ENCODE results near the gene PYGM. TPM values are rescaled to one million over a fixed set of nuclear protein-coding genes. Genes with fewer than 3 reads are reported as not detected.

PYGM gene
- total RNA-seq, 1 experiment from 2014 or later, result 0.45 TPM

GRCh38 chr11:64767344-64768299 is 7.8 kb upstream of the PYGM start:
- Histone ChIP-seq H3K27me3 (replicated peaks) (no peaks in the 10 kb centered on the region), H3K4me1 (replicated peaks) (peaks cover 47% of the 10 kb centered on the region), H3K36me3 (peaks cover 97% of the 10 kb centered on the region), H3K9me3 (replicated peaks) (no peaks in the 10 kb centered on the region), H3K4me3 (no peak overlapping the region), H3K27ac (peak overlapping the region; percentile 15; the same call in 1 of the 2 replicates)
- peak; percentile 72 to 95 for DNase-seq (ENCODE audit: low read depth in 1 of 2, low spot score in 2 of 2)

GRCh38 chr11:64766881-64767280 is 7.1 kb upstream of the PYGM start:
- Histone ChIP-seq H3K4me1 (replicated peaks) (peaks cover 55% of the 10 kb centered on the region), H3K9me3 (replicated peaks) (no peaks in the 10 kb centered on the region), H3K27ac (no peak overlapping the region), H3K4me3 (no peak overlapping the region), H3K27me3 (replicated peaks) (no peaks in the 10 kb centered on the region), H3K36me3 (peaks cover 97% of the 10 kb centered on the region)
- no peak for DNase-seq (ENCODE audit: low read depth in 1 of 2, low spot score in 2 of 2)

GRCh38 chr11:64765851-64766665 is 6.3 kb upstream of the PYGM start:
- H3K36me3 ChIP-seq, result peaks cover 97% of the 10 kb centered on the region
- no peak overlapping the region for H3K27ac ChIP-seq
- peak in 1 of 2 experiments; percentile 57 for DNase-seq (ENCODE audit: low read depth in 1 of 2, low spot score in 2 of 2)
- no peaks in the 10 kb centered on the region for H3K9me3 ChIP-seq (replicated peaks)
- H3K4me1 ChIP-seq (replicated peaks), result peaks cover 59% of the 10 kb centered on the region
- H3K4me3 ChIP-seq, result no peak overlapping the region
- H3K27me3 ChIP-seq (replicated peaks), result no peaks in the 10 kb centered on the region

GRCh38 chr11:64765291-64765850 is 5.6 kb upstream of the PYGM start:
- no peaks in the 10 kb centered on the region for H3K27me3 ChIP-seq (replicated peaks)
- H3K9me3 ChIP-seq (replicated peaks), result no peaks in the 10 kb centered on the region
- no peak overlapping the region for H3K4me3 ChIP-seq
- peak overlapping the region; percentile 19 for H3K27ac ChIP-seq
- peaks cover 97% of the 10 kb centered on the region for H3K36me3 ChIP-seq
- peaks cover 59% of the 10 kb centered on the region for H3K4me1 ChIP-seq (replicated peaks)
- DNase-seq (ENCODE audit: low read depth in 1 of 2, low spot score in 2 of 2), result peak in 1 of 2 experiments; percentile 64

GRCh38 chr11:64764753-64765152 is 5.0 kb upstream of the PYGM start:
- peak in 1 of 2 experiments; percentile 52 for DNase-seq (ENCODE audit: low read depth in 1 of 2, low spot score in 2 of 2)
- H3K36me3 ChIP-seq, result peaks cover 96% of the 10 kb centered on the region
- peak overlapping the region; percentile 19 for H3K27ac ChIP-seq
- H3K27me3 ChIP-seq (replicated peaks), result no peaks in the 10 kb centered on the region
- H3K4me3 ChIP-seq, result no peak overlapping the region
- H3K9me3 ChIP-seq (replicated peaks), result no peaks in the 10 kb centered on the region
- H3K4me1 ChIP-seq (replicated peaks), result peaks cover 59% of the 10 kb centered on the region

- no peaks in the 10 kb centered on the region for H3K9me3 ChIP-seq (replicated peaks)
- H3K27me3 ChIP-seq (replicated peaks), result no peaks in the 10 kb centered on the region
- DNase-seq (ENCODE audit: low read depth in 1 of 2, low spot score in 2 of 2), result peak; percentile 95 to 97
- H3K27ac ChIP-seq, result peak overlapping the region; percentile 78
- peaks cover 89% of the 10 kb centered on the region for H3K36me3 ChIP-seq
- no peak overlapping the region for H3K4me3 ChIP-seq
- H3K4me1 ChIP-seq (replicated peaks), result peaks cover 59% of the 10 kb centered on the region
Measured at GRCh38 chr11:64764040-64764611, 4.4 kb upstream of the PYGM start.

GRCh38 chr11:64763526-64764039 is 3.8 kb upstream of the PYGM start:
- Histone ChIP-seq H3K4me1 (replicated peaks) (peaks cover 59% of the 10 kb centered on the region), H3K9me3 (replicated peaks) (no peaks in the 10 kb centered on the region), H3K36me3 (peaks cover 84% of the 10 kb centered on the region), H3K27me3 (replicated peaks) (no peaks in the 10 kb centered on the region), H3K27ac (peak overlapping the region; percentile 78), H3K4me3 (no peak overlapping the region)
- no peak for DNase-seq (ENCODE audit: low read depth in 1 of 2, low spot score in 2 of 2)

GRCh38 chr11:64762674-64763525 is 3.1 kb upstream of the PYGM start:
- Histone ChIP-seq H3K9me3 (replicated peaks) (no peaks in the 10 kb centered on the region), H3K36me3 (peaks cover 77% of the 10 kb centered on the region), H3K27me3 (replicated peaks) (no peaks in the 10 kb centered on the region), H3K4me3 (no peak overlapping the region), H3K27ac (peak overlapping the region; percentile 78), H3K4me1 (replicated peaks) (peaks cover 56% of the 10 kb centered on the region)
- peak; percentile 96 to 98 for DNase-seq (ENCODE audit: low read depth in 1 of 2, low spot score in 2 of 2)

- no peaks in the 10 kb centered on the region for H3K9me3 ChIP-seq (replicated peaks)
- H3K27ac ChIP-seq, result peak overlapping the region; percentile 34
- no peak overlapping the region for H3K4me3 ChIP-seq
- no peak for DNase-seq (ENCODE audit: low read depth in 1 of 2, low spot score in 2 of 2)
- H3K27me3 ChIP-seq (replicated peaks), result no peaks in the 10 kb centered on the region
- peaks cover 50% of the 10 kb centered on the region for H3K4me1 ChIP-seq (replicated peaks)
- H3K36me3 ChIP-seq, result peaks cover 71% of the 10 kb centered on the region
Measured at GRCh38 chr11:64762277-64762673, 2.5 kb upstream of the PYGM start.

GRCh38 chr11:64760759-64761420 is 1.1 kb upstream of the PYGM start:
- H3K4me3 ChIP-seq, result no peak overlapping the region
- H3K27ac ChIP-seq, result no peak overlapping the region
- peaks cover 49% of the 10 kb centered on the region for H3K4me1 ChIP-seq (replicated peaks)
- H3K36me3 ChIP-seq, result peaks cover 61% of the 10 kb centered on the region
- H3K9me3 ChIP-seq (replicated peaks), result no peaks in the 10 kb centered on the region
- DNase-seq (ENCODE audit: low read depth in 1 of 2, low spot score in 2 of 2), result no peak
- H3K27me3 ChIP-seq (replicated peaks), result no peaks in the 10 kb centered on the region

GRCh38 chr11:64759131-64759721 is 548 bp downstream of the PYGM start:
- H3K27ac ChIP-seq, result no peak overlapping the region
- DNase-seq (ENCODE audit: low read depth in 1 of 2, low spot score in 2 of 2), result no peak
- H3K4me1 ChIP-seq (replicated peaks), result peaks cover 37% of the 10 kb centered on the region
- H3K36me3 ChIP-seq, result peaks cover 44% of the 10 kb centered on the region
- no peak overlapping the region for H3K4me3 ChIP-seq
- H3K9me3 ChIP-seq (replicated peaks), result no peaks in the 10 kb centered on the region
- no peaks in the 10 kb centered on the region for H3K27me3 ChIP-seq (replicated peaks)

Data from SJSA1 (cell line).